C4-2B (cell line): ENCODE data around the gene ZG16.
"Not testable (repeated sequence)": the region's sequence is repeated elsewhere in the genome, so short reads cannot be mapped to it uniquely, and the experiment has no call there.

Experiments
- CTCF ChIP-seq: fragments of 450-650 bp; conservative IDR thresholded peaks from 2 replicates; pipeline ENCODE4 v1.5.1; 2017; ENCODE audit warnings: mild to moderate bottlenecking
- ZFX ChIP-seq: fragments of 450-650 bp; IDR thresholded peaks from 2 replicates; pipeline ENCODE4 v1.6.1; 2017

GRCh38 chr16:29748760-29749149, 29.3 kb upstream of the ZG16 start:
- not testable (repeated sequence) for TF ChIP-seq CTCF, ZFX
